Activated CD8-positive, alpha-beta memory T cell treated with anti-CD3 and anti-CD28 coated beads, Interleukin-2, amount 10 ng/mL, durations not matched to agents 7 days and 5 days (primary cell): ENCODE measurements around the gene MRPS5. TPM values are rescaled to one million over a fixed set of nuclear protein-coding genes. Genes with fewer than 3 reads are reported as not detected.

Experiments
- ATAC-seq: fragments of 150-1000 bp; cut with Tn5 transposase; one replicate; pipeline ENCODE4 v1.10.0; 2021; ENCODE audit warnings: moderate library complexity
- CTCF ChIA-PET: fragments of 350-600 bp; sonication (Branson Sonifier 250); formaldehyde crosslinking; loops from one replicate; lab custom pipeline; 2021; ENCODE audit warnings: antibody characterized with exemption; lab: Charles Lee
- DNase-seq: peaks from one replicate; pipeline ENCODE4 v3.0.0-alpha.2; 2020
- H3K27ac Mint-ChIP-seq: one replicate; pipeline ENCODE4 v1.8.0; 2021; ENCODE audit warnings: mild to moderate bottlenecking, mixed read lengths
- H3K27me3 Mint-ChIP-seq: one replicate; pipeline ENCODE4 v1.8.0; 2021; ENCODE audit warnings: mixed read lengths
- H3K36me3 Mint-ChIP-seq: one replicate; pipeline ENCODE4 v1.8.0; 2021; ENCODE audit warnings: mild to moderate bottlenecking, mixed read lengths
- H3K4me1 Mint-ChIP-seq: one replicate; pipeline ENCODE4 v1.8.0; 2021; ENCODE audit warnings: mixed read lengths
- H3K4me3 Mint-ChIP-seq: one replicate; pipeline ENCODE4 v1.8.0; 2021; ENCODE audit warnings: mild to moderate bottlenecking, moderate library complexity, mixed read lengths
- H3K9me3 Mint-ChIP-seq: one replicate; pipeline ENCODE4 v1.8.0; 2022; ENCODE audit warnings: low read depth, mixed read lengths
- total RNA-seq, 2 experiments: library from RNA; stranded (reverse); gene quantifications; one replicate each; pipeline ENCODE4 v1.2.3, GENCODE V29; 2021

The MRPS5 gene
- total RNA-seq, 2 experiments from 2014 or later: 80.0 to 82.7 TPM

GRCh38 chr2:95056461-95057459, 64.8 kb downstream of the MRPS5 start:
- CTCF ChIA-PET: interaction anchor here (1.0 to 9.4 kb wide), 4 partner anchors 15 to 33 kb away, joined by 3 to 77 read pairs (median 24); partner anchors contain the start of gene MAL
- no peak for ATAC-seq
- DNase-seq: no peak
- Mint-ChIP-seq H3K4me1 (peaks cover 27% of the 10 kb centered on the region), H3K27ac (no peak overlapping the region), H3K4me3 (no peak overlapping the region), H3K27me3 (no peaks in the 10 kb centered on the region), H3K9me3 (no peaks in the 10 kb centered on the region), H3K36me3 (peaks cover 11% of the 10 kb centered on the region)

GRCh38 chr2:95056044-95056443, 65.6 kb downstream of the MRPS5 start:
- H3K9me3 Mint-ChIP-seq: no peaks in the 10 kb centered on the region
- peaks cover 25% of the 10 kb centered on the region for H3K4me1 Mint-ChIP-seq
- H3K36me3 Mint-ChIP-seq: peaks cover 16% of the 10 kb centered on the region
- no peak for DNase-seq
- CTCF ChIA-PET: interaction anchor here (1.0 to 9.4 kb wide), 4 partner anchors 14 to 32 kb away, joined by 3 to 77 read pairs (median 24); partner anchors contain the start of gene MAL
- no peak for ATAC-seq
- H3K27ac Mint-ChIP-seq: no peak overlapping the region
- H3K27me3 Mint-ChIP-seq: no peaks in the 10 kb centered on the region
- no peak overlapping the region for H3K4me3 Mint-ChIP-seq

GRCh38 chr2:95055262-95055661, 66.3 kb downstream of the MRPS5 start:
- H3K4me3 Mint-ChIP-seq: no peak overlapping the region
- no peaks in the 10 kb centered on the region for H3K9me3 Mint-ChIP-seq
- CTCF ChIA-PET: interaction anchor here (1.3 to 9.4 kb wide), 3 partner anchors 18 to 31 kb away, joined by 4 to 77 read pairs (median 44); partner anchors contain the start of gene MAL
- peaks cover 20% of the 10 kb centered on the region for H3K36me3 Mint-ChIP-seq
- H3K27me3 Mint-ChIP-seq: no peaks in the 10 kb centered on the region
- DNase-seq (no peak), ATAC-seq (no peak)
- no peak overlapping the region for H3K27ac Mint-ChIP-seq
- H3K4me1 Mint-ChIP-seq: peaks cover 33% of the 10 kb centered on the region

GRCh38 chr2:95054016-95054415, 67.6 kb downstream of the MRPS5 start:
- CTCF ChIA-PET: interaction anchor here (1.1 to 9.4 kb wide), 5 partner anchors 9 to 61 kb away, joined by 3 to 77 read pairs (median 13); partner anchors contain the start of gene MAL
- Mint-ChIP-seq H3K36me3 (peaks cover 24% of the 10 kb centered on the region), H3K4me3 (no peak overlapping the region), H3K9me3 (no peaks in the 10 kb centered on the region), H3K27me3 (no peaks in the 10 kb centered on the region), H3K4me1 (peaks cover 44% of the 10 kb centered on the region), H3K27ac (no peak overlapping the region)
- no peak for DNase-seq
- ATAC-seq: no peak

GRCh38 chr2:95053543-95053942, 68.1 kb downstream of the MRPS5 start:
- CTCF ChIA-PET: interaction anchor here (1.1 to 9.4 kb wide), 5 partner anchors 10 to 62 kb away, joined by 3 to 77 read pairs (median 13); partner anchors contain the start of gene MAL
- Mint-ChIP-seq H3K27ac (no peak overlapping the region), H3K27me3 (no peaks in the 10 kb centered on the region), H3K4me3 (no peak overlapping the region), H3K9me3 (no peaks in the 10 kb centered on the region), H3K4me1 (peaks cover 48% of the 10 kb centered on the region), H3K36me3 (peaks cover 24% of the 10 kb centered on the region)
- DNase-seq (no peak), ATAC-seq (no peak)

- Mint-ChIP-seq H3K9me3 (no peaks in the 10 kb centered on the region), H3K27ac (no peak overlapping the region), H3K4me1 (peaks cover 49% of the 10 kb centered on the region), H3K36me3 (peaks cover 24% of the 10 kb centered on the region), H3K4me3 (no peak overlapping the region), H3K27me3 (no peaks in the 10 kb centered on the region)
- ATAC-seq (no peak), DNase-seq (no peak)
- CTCF ChIA-PET: interaction anchor here (1.5 to 9.4 kb wide), 4 partner anchors 10 to 62 kb away, joined by 3 to 77 read pairs (median 28); partner anchors contain the start of gene MAL
Observed at GRCh38 chr2:95052804-95053479, 68.7 kb downstream of the MRPS5 start.

GRCh38 chr2:95052307-95052706, 69.3 kb downstream of the MRPS5 start:
- Mint-ChIP-seq H3K4me1 (peaks cover 55% of the 10 kb centered on the region), H3K4me3 (no peak overlapping the region), H3K36me3 (peaks cover 24% of the 10 kb centered on the region), H3K27me3 (no peaks in the 10 kb centered on the region), H3K9me3 (no peaks in the 10 kb centered on the region), H3K27ac (no peak overlapping the region)
- CTCF ChIA-PET: interaction anchor here (0.8 to 9.4 kb wide), 4 partner anchors 9 to 59 kb away, joined by 3 to 77 read pairs (median 28); partner anchors contain the start of gene MAL
- DNase-seq: no peak
- ATAC-seq: no peak

- peaks cover 24% of the 10 kb centered on the region for H3K36me3 Mint-ChIP-seq
- H3K4me3 Mint-ChIP-seq: no peak overlapping the region
Observed at GRCh38 chr2:95051626-95052025, 70.0 kb downstream of the MRPS5 start.

GRCh38 chr2:95050385-95051300, 71.0 kb downstream of the MRPS5 start:
- Mint-ChIP-seq H3K27ac (peak overlapping the region; percentile 21), H3K4me1 (peaks cover 55% of the 10 kb centered on the region), H3K9me3 (no peaks in the 10 kb centered on the region), H3K4me3 (no peak overlapping the region), H3K27me3 (no peaks in the 10 kb centered on the region), H3K36me3 (peaks cover 24% of the 10 kb centered on the region)
- CTCF ChIA-PET: interaction anchor here (1.2 to 9.4 kb wide), 2 partner anchors 27 to 28 kb away, joined by 4 to 77 read pairs; no protein-coding TSS in a partner anchor
- ATAC-seq: no peak
- DNase-seq: no peak

More at GRCh38 chr2:95051626-95052025, 70.0 kb downstream of the MRPS5 start:
- DNase-seq (no peak), ATAC-seq (no peak)
- Mint-ChIP-seq H3K9me3 (no peaks in the 10 kb centered on the region), H3K27me3 (no peaks in the 10 kb centered on the region), H3K27ac (peak overlapping the region; percentile 21), H3K4me1 (peaks cover 61% of the 10 kb centered on the region)
- CTCF ChIA-PET: interaction anchor here (0.8 to 9.4 kb wide), 3 partner anchors 26 to 60 kb away, joined by 3 to 77 read pairs (median 4); no protein-coding TSS in a partner anchor

GRCh38 chr2:95049961-95050360, 71.6 kb downstream of the MRPS5 start:
- H3K27ac Mint-ChIP-seq: no peak overlapping the region
- CTCF ChIA-PET: interaction anchor here (9.4 kb wide), 1 partner anchor 28 kb away, joined by 77 read pairs; no protein-coding TSS in a partner anchor
- no peaks in the 10 kb centered on the region for H3K9me3 Mint-ChIP-seq
- peaks cover 49% of the 10 kb centered on the region for H3K4me1 Mint-ChIP-seq
- no peaks in the 10 kb centered on the region for H3K27me3 Mint-ChIP-seq
- no peak overlapping the region for H3K4me3 Mint-ChIP-seq
- DNase-seq: no peak
- H3K36me3 Mint-ChIP-seq: peaks cover 25% of the 10 kb centered on the region
- no peak for ATAC-seq

- Mint-ChIP-seq H3K4me1 (peaks cover 47% of the 10 kb centered on the region), H3K27me3 (no peaks in the 10 kb centered on the region), H3K4me3 (no peak overlapping the region), H3K9me3 (no peaks in the 10 kb centered on the region), H3K27ac (no peak overlapping the region), H3K36me3 (peaks cover 25% of the 10 kb centered on the region)
- DNase-seq (no peak), ATAC-seq (no peak)
- CTCF ChIA-PET: no interaction called here
Observed at GRCh38 chr2:95049683-95049955, 72.0 kb downstream of the MRPS5 start.
